Astrocyte of the spinal cord (primary cell): ENCODE data around the gene TM4SF18.
A peak's percentile ranks its signal among the peaks of the same experiment; 100 is the strongest.

ENCODE experiments used
- DNase-seq: peaks from one replicate; pipeline ENCODE4 v3.0.0; 2011; ENCODE audit warnings: low read depth, low spot score
- H3K4me3 ChIP-seq: 2 replicates; pipeline ENCODE4 v1.5.1; 2011; ENCODE audit warnings: low read depth, mild to moderate bottlenecking, low read length, moderate library complexity
- CTCF ChIP-seq: IDR thresholded peaks from 2 replicates; pipeline ENCODE4 v1.5.1; 2012; ENCODE audit warnings: low read depth, mild to moderate bottlenecking, low read length, inconsistent platforms
- in situ Hi-C: cut with HindIII; loops from 2 replicates; pipeline ENCODE4 v1.10.0; 2017; ENCODE audit warnings: low sequenced_read_pairs

The TM4SF18 gene

GRCh38 chr3:149377408-149378364, 44.2 kb upstream of the TM4SF18 start, which contains the start of gene TM4SF1:
Gene TM4SF1, minus strand, starts transcription at chr3:149377649. Its CDS starts 102 bp downstream, at chr3:149377547.
- in situ Hi-C loops = no loop called here
- TF ChIP-seq CTCF = no peak
- peak; percentile 90 for DNase-seq
- peak within 1 kb of the TSS; percentile 52 for H3K4me3 ChIP-seq

- peak; percentile 67 for DNase-seq
- TF ChIP-seq CTCF = no peak
- in situ Hi-C loops = no loop called here
- peak overlapping the region; percentile 52 for H3K4me3 ChIP-seq
Observed at GRCh38 chr3:149376718-149377407, 43.4 kb upstream of the TM4SF18 start.

- no peak for TF ChIP-seq CTCF
- peak overlapping the region; percentile 52 for H3K4me3 ChIP-seq
- in situ Hi-C loops = no loop called here
- DNase-seq = no peak
Observed at GRCh38 chr3:149375501-149376196, 42.2 kb upstream of the TM4SF18 start.

- DNase-seq = no peak
- H3K4me3 ChIP-seq = peak overlapping the region; percentile 52
- in situ Hi-C loops = no loop called here
- no peak for TF ChIP-seq CTCF
Observed at GRCh38 chr3:149374793-149375500, 41.5 kb upstream of the TM4SF18 start.

- DNase-seq = no peak
- no peak for TF ChIP-seq CTCF
- H3K4me3 ChIP-seq = no peak overlapping the region
- in situ Hi-C loops = no loop called here
Observed at GRCh38 chr3:149374391-149374790, 41.0 kb upstream of the TM4SF18 start.
